HG03097 (cell line): ENCODE results near the gene PTER.

ENCODE experiments used
- ATAC-seq: cut with Tn5 transposase; IDR thresholded peaks from one replicate; pipeline ENCODE4 v1.9.1; 2021; ENCODE audit not compliant: unreplicated experiment, low FRiP score

Gene PTER, protein sequence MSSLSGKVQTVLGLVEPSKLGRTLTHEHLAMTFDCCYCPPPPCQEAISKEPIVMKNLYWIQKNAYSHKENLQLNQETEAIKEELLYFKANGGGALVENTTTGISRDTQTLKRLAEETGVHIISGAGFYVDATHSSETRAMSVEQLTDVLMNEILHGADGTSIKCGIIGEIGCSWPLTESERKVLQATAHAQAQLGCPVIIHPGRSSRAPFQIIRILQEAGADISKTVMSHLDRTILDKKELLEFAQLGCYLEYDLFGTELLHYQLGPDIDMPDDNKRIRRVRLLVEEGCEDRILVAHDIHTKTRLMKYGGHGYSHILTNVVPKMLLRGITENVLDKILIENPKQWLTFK

DNA sequence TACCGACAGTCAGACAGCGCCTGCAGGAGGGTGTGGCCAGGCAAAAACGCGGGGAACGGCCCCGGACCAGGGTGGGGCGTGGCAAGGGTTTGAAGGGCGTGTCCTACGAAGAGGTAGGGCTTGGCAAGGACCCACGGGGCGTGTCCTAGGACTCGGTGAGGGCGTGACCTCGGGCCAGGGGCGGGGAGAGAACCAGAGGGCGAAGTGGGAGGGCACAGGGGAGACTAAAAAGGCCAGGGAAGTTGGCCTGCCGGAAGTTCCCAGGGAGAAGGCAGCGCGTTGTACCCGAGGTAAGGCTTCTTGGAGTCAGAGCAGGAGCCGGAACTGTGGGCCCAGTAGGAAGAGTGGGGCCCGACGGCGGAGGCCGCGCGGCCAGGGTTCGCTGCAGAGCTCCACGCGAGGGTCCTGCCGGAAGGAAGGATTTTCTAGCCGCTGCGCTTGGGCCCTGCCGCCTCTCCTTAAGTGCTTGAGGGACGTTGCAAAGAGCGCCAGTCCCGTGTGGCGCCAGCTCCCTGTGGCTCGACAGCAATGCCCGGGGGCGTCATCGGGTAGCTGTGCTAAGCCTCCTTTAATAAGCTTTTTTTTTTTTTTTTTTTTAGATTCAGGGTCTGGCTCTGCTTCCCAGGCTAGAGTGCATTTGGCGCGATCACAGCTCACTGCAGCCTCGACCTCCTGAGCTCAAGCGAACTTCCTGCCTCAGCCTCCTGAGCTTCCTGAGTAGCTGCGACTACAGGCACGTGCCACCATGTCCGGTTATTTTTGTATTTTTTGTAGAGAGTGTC lies at the start of gene PTER:
Gene PTER, plus strand, starts transcription at position 253 of the 782 bp plus-strand sequence. CDS start 47,375 bp downstream, outside the sequence.
- peak; percentile 99 for ATAC-seq

DNA sequence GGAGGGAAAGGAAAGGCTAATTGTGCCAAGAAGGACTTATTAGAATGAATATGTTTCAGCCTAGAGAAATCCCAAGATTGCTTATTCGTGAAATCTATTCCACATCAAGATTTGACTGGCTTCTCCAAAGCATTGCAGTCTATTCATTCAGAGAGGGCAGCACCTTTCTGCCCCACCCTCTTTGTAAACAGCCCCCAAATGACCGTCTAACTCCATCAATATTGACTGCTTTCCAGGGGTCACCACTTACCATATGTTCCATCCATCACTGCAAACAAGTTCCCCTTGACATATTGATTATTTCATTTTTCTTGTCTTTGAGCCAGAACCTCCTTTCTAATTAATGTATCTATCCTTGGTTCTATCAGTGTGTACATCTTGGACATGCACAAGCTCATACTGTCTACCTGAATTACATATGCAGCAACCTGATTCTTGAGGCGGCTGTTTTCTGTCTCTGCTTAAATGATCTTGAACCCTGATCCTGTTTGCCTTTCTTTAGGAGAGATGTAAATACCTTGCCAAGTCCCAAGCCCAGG lies 44.2 kb upstream of the PTER start:
- no peak for ATAC-seq

DNA sequence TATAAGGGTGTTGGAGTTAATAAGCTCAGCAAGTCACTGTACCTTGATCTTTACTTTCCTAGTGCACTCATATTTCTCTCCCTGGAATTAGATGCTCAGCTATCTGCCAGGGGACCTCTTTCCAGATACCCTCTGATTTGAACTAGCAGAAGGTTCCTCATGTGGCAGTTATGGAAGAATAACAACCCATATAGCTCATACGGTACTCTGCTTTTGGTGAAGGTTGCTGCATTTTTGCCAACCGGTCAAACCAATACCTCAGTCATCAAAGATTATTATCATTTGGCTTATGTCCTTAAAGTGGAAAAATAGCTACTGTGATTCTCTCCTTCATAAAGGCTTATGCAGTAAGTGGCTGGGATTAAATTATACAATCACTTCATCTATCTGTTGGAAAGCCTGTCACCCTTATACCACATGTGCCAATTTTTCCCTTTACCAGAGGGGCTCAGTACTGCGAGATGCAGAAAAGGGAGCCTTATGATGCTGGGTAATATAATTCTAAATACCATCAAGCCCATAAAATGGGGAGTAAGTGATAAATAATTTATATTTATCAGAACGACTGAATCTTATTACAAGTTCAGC lies 43.4 kb upstream of the PTER start:
- ATAC-seq, result no peak

DNA sequence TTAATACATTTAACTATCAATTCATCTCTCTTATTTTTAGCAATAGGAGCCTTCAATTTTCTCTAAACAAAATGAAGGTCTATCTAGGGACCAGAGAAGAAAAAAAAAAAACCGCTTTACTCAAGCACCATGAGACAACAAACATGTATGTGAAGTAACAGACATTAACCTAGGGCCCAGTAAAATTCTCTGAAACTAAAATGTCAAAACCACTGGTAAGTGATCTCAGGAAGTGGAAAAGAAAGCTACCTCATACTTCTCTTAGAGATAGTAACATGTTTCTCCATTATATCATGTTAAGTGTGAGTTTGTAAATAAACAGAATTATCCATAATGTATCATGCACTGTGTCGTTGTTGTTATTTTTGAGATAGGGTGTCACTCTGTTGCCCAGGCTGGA lies 35.4 kb upstream of the PTER start:
- no peak for ATAC-seq

DNA sequence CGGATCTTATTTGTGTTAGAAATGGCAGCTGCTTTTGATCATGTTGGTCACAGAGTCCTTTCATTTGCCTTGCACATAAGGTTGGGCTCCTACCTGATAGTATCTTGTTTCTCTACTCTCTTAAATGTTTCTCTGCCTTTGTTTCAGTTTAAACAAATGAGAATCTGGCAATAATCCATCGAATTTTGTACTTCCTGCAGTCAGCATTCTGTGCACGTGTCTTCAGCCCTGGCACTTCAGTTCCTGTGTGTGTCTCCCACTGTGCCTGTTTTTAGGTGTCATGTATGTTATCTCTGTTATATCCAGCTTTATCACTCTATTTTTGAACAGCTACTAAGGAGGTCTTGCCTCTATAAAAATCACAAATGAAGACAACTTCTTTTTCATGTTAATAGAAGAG lies 28.4 kb upstream of the PTER start:
- ATAC-seq, result no peak

DNA sequence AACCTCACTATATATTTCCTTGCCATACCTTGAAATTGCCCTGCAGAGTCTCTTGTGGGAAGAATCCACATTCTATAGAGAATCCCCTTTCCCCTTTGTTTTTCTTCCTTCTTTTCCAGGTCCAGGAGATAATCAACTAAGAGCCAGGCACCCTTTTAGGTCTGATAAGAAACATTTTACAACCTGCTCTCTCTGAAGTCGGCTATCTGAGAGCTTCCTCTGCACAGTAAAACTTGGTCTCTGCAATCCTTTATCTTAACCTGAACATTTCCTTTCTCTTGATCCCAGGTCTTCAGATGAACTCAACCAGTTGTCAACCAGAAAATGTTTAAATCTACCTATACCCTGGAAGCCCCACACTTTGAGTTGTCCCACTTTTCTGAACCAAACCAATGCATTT lies 19.5 kb upstream of the PTER start:
- ATAC-seq, result no peak

DNA sequence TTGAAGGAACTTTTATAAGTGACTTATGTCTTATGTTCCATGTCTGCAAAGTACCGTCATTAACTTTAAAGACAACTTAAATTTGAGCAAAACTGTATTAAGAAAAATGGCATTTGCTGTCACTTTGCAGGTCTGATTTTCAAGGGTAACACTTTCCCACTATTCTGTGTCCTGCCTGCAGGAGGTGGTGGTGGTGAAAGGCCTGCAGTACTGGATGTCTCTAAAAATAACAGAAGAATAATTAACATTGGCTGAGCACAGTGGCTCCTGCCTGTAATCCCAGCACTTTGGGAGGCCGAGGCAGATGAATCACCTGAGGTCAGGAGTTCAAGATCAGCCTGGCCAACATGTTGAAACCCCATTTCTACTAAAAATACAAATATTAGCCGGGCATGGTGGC lies 13.2 kb upstream of the PTER start:
- ATAC-seq, result no peak

DNA sequence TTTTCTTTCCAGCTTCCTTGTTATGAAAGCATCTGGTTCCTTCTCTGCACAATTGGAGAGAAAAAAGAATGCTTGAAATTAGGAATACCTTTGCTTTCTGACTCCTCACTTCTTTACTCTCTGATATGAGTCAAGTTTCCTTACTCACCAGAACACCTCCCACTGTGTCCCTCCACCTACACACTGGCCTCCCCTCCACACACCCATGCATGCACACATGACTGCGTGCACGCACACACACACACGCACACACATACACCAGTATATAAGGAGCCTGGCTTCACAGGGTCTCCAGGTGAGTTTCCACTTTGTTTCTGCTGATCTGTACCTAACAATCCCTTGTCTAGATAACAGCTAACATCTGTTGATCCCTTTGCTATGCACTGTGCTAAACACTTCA lies 11.4 kb upstream of the PTER start:
- ATAC-seq, result no peak

DNA sequence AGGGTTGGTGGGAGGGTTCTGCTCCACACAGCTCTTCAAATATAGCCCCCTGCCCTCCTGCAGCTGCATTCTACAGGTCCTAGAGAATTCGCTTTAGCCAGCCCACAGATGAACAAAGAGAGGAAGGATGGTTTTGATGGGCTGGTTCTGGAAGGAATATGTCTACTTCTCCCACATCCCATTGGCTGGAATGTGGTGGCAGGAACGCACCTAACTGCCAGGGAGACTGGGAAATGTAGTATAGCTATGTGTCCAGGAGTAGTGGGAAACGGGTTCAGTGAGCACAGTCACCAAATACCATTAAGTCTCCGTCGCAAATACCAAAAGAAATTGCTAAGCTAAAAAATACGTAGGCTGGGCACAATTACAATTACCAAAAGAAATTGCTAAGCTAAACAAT lies 7.3 kb upstream of the PTER start:
- no peak for ATAC-seq

DNA sequence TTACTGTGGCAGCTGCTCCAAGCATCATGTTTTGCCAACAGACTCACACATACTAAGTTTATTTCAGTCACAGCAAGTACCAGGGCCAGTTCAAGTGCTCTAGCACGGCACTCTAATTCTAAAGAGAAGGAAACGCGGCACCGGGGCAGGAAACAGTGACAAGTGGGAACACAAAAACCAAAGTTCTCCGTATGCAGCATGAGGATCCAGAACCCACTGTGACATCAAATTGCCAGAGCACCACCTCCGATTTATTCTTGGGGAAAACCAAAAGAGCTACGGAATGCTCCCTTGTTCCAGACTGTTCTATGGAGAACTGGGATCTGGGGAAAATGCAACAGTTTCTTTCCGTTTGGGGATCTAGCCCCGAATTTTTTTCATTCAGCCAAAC lies 448 bp upstream of the PTER start:
- peak; percentile 9 for ATAC-seq

DNA sequence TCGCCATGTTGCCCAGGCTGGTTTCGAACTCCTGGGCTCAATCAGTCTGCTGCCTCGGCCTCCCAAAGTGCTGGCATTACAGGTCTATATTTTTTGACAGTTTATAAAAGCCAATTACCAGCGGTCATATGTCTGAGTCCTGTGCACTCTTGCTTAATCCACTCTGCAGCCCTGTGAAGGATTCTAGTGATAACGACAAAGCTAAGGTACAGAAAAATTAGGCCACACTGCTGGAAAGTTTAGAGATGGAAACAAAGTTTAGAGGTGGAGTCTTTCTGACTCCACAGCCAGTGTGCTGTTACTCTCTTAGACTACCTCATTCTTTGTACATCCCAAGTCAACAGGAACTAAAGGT lies 707 bp downstream of the PTER start:
- no peak for ATAC-seq

DNA sequence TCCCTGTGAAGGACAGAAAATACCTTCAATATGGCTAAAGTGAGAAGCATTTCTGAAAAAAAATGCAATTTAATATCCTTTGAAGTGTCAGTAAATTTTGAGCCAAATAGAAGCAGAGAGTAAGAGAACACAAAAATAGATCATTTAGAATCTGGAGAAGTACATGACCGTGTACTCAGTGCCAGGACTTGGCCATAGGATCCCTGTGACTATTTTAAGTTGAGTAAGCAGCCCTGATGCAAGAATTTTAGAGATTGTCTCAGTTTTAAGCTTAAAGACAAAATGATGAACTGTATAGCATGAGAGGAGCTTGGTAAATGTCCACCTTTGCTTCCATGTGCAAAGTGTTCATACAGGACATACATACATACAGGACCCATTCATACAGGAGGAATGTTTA lies 2.5 kb downstream of the PTER start:
- no peak for ATAC-seq

DNA sequence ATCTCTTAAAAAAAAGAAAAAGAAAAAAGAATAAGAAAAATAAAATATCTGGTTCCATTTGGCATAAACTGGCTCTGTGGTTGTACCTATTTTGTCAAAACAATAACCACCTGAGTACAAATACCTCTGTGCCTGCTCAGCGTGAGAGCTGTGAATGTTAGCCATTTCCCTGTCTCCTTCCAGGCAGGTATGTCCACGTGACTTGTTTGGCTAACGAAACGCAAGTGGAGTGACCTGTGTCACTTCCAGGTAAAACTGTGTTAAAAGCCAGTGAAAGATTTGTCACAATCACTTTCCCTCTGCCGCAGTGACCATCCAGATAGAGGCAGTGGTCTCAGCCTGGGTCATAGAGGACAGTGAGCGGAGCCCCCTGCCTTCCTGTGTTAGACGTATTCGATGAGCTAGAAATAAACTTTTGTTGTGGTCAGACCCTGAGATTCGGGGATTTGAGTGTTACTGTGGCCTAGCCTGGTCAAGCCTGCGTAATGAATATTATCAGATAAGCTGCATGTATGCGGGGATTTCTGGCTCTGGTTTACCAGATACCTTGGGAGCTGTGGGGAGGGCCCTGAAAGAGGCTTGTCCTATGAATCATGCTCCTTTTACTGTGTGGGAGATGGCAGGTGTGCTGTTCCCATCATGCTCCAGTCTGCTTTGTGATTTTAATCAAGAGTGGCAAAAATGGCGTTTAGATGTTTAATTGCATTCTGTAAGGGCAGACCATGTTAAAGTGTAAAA lies 3.8 kb downstream of the PTER start:
- no peak for ATAC-seq

DNA sequence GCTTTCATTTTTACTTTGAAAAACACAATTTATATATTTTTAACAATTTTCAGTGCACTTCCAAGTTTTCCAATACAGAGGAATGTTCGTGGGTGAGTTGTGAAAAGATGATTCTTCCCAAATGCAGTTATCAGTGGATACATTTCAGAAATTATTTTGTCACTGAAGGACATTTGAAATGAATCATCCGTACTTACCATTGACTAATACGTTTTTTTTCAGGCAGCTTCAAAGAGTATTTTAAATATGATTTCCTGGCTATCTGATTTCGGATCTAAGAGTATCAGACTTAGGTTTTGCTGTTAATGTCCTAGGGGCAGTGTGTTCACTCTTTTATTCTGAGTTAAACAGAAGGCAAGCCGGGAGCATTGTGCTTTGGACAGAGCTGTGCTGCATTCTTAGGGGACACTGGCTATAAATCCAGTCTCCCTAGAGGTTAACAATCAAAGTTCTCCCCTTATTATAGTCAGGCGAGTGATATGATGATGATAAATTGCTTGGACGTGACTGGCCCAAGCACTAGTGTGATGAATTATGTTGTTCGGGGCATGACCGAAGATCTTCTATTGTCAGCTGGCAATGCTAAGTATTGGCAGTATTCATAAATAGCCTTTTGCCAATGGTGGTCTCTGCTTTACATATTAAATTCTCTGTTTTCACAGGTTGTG lies 4.5 kb downstream of the PTER start:
- no peak for ATAC-seq

DNA sequence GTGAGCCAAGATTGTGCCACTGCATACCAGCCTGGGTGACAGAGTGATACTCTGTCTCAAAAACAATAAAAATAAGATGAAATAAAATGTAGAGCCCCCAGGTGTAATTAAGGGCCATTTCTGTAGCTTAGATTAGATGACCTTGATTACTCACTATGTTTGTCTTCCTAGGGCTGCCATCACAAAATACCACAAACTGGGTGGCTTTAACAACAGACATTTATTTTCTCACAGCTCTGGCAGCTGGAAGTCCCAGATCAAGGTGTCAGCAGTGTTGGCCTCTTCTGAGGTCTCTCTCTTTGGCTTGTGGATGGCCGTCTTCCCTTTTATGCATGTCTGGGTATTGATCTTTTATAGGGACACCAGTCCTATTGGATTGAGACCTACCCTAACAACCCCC lies 6.1 kb downstream of the PTER start:
- no peak for ATAC-seq

DNA sequence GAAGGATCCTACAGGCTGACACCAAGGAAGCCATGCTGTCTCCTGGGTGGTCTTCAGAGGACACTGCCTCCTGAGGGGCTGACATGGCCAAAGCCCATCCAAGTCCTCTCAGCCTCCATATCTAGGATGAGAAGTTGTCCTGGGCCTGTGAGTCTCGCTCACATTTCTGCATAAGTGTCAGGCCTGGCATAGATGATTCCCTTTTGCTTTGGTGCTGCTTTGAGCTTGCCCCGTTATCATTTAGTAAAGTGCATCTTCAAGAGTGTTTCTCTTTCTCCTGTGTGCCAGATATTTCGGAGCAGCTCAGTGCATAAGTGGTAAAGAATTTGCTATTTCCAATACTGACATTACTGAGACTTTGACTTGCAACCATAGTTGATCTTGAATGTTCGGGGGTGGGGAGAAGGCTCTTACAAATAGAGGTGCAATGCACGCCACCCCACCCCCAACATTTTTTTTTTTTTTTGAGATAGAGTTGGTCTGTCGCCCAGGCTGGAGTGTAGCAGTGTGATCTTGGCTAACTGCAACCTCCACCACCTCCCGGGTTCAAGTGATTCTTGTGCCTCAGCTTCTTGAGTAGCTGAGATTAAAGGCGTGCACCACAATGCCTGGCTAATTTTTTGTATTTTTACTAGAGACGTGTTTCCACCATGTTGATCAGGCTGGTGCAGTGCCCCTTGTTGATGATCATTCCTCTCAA lies 9.1 kb downstream of the PTER start:
- no peak for ATAC-seq

DNA sequence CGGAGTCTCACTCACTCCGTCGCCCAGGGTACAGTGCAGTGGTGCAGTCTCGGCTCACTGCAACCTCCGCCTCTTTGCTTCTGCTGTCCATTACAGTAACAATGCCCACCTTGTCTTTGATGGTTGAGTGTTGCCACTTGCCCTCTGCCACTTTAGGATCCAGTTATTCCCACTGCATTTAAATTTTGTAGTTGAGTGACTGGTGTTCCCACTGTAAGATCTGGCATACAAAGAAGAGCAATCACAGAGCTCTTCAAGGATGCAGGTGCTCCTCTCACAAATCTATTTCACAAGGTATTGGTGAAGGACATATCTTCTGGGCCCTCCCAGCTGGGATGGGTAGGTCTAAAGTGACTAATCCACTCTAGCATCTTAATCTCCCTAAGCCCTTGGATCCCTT lies 12.6 kb downstream of the PTER start:
- ATAC-seq, result no peak

DNA sequence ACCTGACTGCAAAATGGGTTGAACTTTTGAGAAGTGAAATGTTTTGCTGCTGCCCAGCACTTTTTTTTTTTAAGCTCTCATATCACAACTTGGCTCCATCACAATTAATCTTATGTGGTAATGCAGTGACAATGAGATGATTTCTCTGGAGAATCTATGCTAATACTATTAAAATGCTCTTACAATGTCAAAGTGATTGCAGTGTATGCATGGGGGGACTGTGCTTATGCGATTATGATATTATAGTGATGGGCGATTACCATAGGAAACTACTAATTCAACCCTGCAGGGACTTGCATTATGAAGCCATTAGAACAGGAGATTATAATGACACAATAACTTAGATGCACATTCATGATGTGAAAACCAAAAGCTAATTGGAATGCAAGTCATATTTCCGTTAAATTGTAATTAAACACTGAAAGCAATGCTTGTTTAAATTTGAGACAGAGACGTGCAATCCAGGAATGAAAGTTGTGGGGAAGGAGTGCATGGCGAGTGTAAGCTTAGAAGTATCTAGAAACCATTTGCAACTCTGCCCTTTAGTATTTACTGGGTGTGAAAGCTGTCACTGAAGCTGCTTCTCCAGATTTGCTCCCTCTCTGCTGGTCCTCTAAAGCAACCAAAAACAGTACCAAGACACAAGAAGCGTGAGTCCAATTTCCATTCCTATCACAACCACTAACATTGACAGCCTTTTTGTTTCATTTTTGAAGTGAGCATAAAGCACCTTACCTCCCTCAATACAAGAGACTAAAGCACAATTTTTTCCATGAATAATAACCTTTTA lies 21.6 kb downstream of the PTER start:
- no peak for ATAC-seq

DNA sequence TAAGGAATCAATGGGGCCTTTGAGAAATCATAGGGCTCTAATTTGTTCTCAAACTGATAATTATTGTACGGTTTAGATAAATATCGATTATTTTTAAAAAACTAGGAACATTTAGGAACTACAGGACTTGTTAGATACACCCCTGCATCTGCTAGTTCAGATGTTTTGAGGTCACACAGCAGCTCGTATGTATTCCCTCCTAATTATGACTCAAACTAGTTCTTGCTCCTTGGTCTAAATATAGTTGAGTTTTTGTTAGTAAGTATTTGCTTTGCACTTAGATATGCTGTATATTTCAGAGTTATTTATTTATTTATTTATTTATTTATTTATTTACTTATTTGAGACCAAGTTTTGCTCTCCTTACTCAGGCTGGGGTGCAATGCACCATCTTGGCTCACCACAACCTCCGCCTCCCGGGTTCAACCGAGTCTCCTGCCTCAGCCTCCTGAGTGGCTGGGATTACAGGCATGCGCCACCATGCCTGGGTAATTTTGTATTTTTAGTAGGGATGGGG lies 22.7 kb downstream of the PTER start:
- ATAC-seq, result no peak
